ENCODE measurements around the gene TCHHL1. TPM values are rescaled to one million over a fixed set of nuclear protein-coding genes. Genes with fewer than 3 reads are reported as not detected.

Gene TCHHL1
- total RNA-seq, 1 donor from 2014 or later, result not detected

GRCh38 chr1:152044386-152044785 is 44.5 kb downstream of the TCHHL1 start:
- Mint-ChIP-seq H3K27ac (no peak overlapping the region), H3K4me3 (ENCODE audit: low read depth) (no peak overlapping the region), H3K36me3 (ENCODE audit: low read depth) (no peaks in the 10 kb centered on the region), H3K27me3 (ENCODE audit: low read depth) (no peaks in the 10 kb centered on the region), H3K9me3 (no peaks in the 10 kb centered on the region), H3K4me1 (ENCODE audit: low read depth) (peaks cover 24% of the 10 kb centered on the region)
- intact Hi-C loops (cut with micrococcal nuclease), result no loop called here
- DNase-seq (ENCODE audit: low spot score), result no peak

- DNase-seq (ENCODE audit: low spot score), result no peak
- intact Hi-C loops (cut with micrococcal nuclease), result no loop called here
- no peaks in the 10 kb centered on the region for H3K36me3 Mint-ChIP-seq (ENCODE audit: low read depth)
- no peak overlapping the region for H3K27ac Mint-ChIP-seq
- H3K4me1 Mint-ChIP-seq (ENCODE audit: low read depth), result peaks cover 24% of the 10 kb centered on the region
- no peak overlapping the region for H3K4me3 Mint-ChIP-seq (ENCODE audit: low read depth)
- H3K9me3 Mint-ChIP-seq, result no peaks in the 10 kb centered on the region
- no peaks in the 10 kb centered on the region for H3K27me3 Mint-ChIP-seq (ENCODE audit: low read depth)
Measured at GRCh38 chr1:152043870-152044269, 45.0 kb downstream of the TCHHL1 start.

- Mint-ChIP-seq H3K36me3 (ENCODE audit: low read depth) (no peaks in the 10 kb centered on the region), H3K4me3 (ENCODE audit: low read depth) (no peak overlapping the region), H3K27me3 (ENCODE audit: low read depth) (no peaks in the 10 kb centered on the region), H3K27ac (no peak overlapping the region), H3K9me3 (no peaks in the 10 kb centered on the region), H3K4me1 (ENCODE audit: low read depth) (peaks cover 14% of the 10 kb centered on the region)
- intact Hi-C loops (cut with micrococcal nuclease), result no loop called here
- DNase-seq (ENCODE audit: low spot score), result no peak
Measured at GRCh38 chr1:152042030-152042429, 46.8 kb downstream of the TCHHL1 start.

GRCh38 chr1:152039886-152040285 is 49.0 kb downstream of the TCHHL1 start:
- H3K4me3 Mint-ChIP-seq (ENCODE audit: low read depth), result no peak overlapping the region
- H3K9me3 Mint-ChIP-seq, result no peaks in the 10 kb centered on the region
- intact Hi-C loops (cut with micrococcal nuclease), result loop anchor here (10.0 kb wide), 1 partner anchor 585 kb away; the partner anchor contains the start of gene POGZ
- no peaks in the 10 kb centered on the region for H3K27me3 Mint-ChIP-seq (ENCODE audit: low read depth)
- peaks cover 7% of the 10 kb centered on the region for H3K4me1 Mint-ChIP-seq (ENCODE audit: low read depth)
- H3K36me3 Mint-ChIP-seq (ENCODE audit: low read depth), result peaks cover 15% of the 10 kb centered on the region
- DNase-seq (ENCODE audit: low spot score), result no peak
- H3K27ac Mint-ChIP-seq, result no peak overlapping the region

GRCh38 chr1:152039461-152039860 is 49.4 kb downstream of the TCHHL1 start:
- Mint-ChIP-seq H3K4me3 (ENCODE audit: low read depth) (no peak overlapping the region), H3K4me1 (ENCODE audit: low read depth) (peaks cover 10% of the 10 kb centered on the region), H3K9me3 (no peaks in the 10 kb centered on the region), H3K27me3 (ENCODE audit: low read depth) (no peaks in the 10 kb centered on the region), H3K27ac (no peak overlapping the region), H3K36me3 (ENCODE audit: low read depth) (peaks cover 18% of the 10 kb centered on the region)
- DNase-seq (ENCODE audit: low spot score), result no peak
- intact Hi-C loops (cut with micrococcal nuclease), result loop anchor here (10.0 kb wide), 1 partner anchor 585 kb away; the partner anchor contains the start of gene POGZ

GRCh38 chr1:152038871-152039270 is 50.0 kb downstream of the TCHHL1 start:
- H3K27ac Mint-ChIP-seq, result no peak overlapping the region
- H3K27me3 Mint-ChIP-seq (ENCODE audit: low read depth), result no peaks in the 10 kb centered on the region
- peaks cover 14% of the 10 kb centered on the region for H3K4me1 Mint-ChIP-seq (ENCODE audit: low read depth)
- DNase-seq (ENCODE audit: low spot score), result no peak
- intact Hi-C loops (cut with micrococcal nuclease), result loop anchor here (10.0 kb wide), 1 partner anchor 584 kb away; the partner anchor contains the start of gene POGZ
- no peaks in the 10 kb centered on the region for H3K9me3 Mint-ChIP-seq
- H3K4me3 Mint-ChIP-seq (ENCODE audit: low read depth), result no peak overlapping the region
- H3K36me3 Mint-ChIP-seq (ENCODE audit: low read depth), result peaks cover 22% of the 10 kb centered on the region

- intact Hi-C loops (cut with micrococcal nuclease), result loop anchor here (10.0 kb wide), 1 partner anchor 582 kb away; the partner anchor contains the start of gene POGZ
- peak; percentile 72 for DNase-seq (ENCODE audit: low spot score)
- Mint-ChIP-seq H3K4me3 (ENCODE audit: low read depth) (peak within 1 kb of the TSS; percentile 99), H3K27me3 (ENCODE audit: low read depth) (no peaks in the 10 kb centered on the region), H3K4me1 (ENCODE audit: low read depth) (peaks cover 27% of the 10 kb centered on the region), H3K36me3 (ENCODE audit: low read depth) (peaks cover 46% of the 10 kb centered on the region), H3K27ac (peak within 1 kb of the TSS; percentile 97), H3K9me3 (no peaks in the 10 kb centered on the region)
Measured at GRCh38 chr1:152036267-152037216, 52.3 kb downstream of the TCHHL1 start, which contains the start of gene S100A11. S100A11 (minus strand) TSS chr1:152037004; CDS start chr1:152036915, 89 bp downstream.

GRCh38 chr1:152035539-152036266 is 53.2 kb downstream of the TCHHL1 start:
- no peaks in the 10 kb centered on the region for H3K27me3 Mint-ChIP-seq (ENCODE audit: low read depth)
- H3K36me3 Mint-ChIP-seq (ENCODE audit: low read depth), result peaks cover 53% of the 10 kb centered on the region
- intact Hi-C loops (cut with micrococcal nuclease), result loop anchor here (1.0 to 10.0 kb wide), 4 partner anchors 13 to 581 kb away; partner anchors contain the start of gene POGZ
- H3K9me3 Mint-ChIP-seq, result no peaks in the 10 kb centered on the region
- H3K4me1 Mint-ChIP-seq (ENCODE audit: low read depth), result peaks cover 28% of the 10 kb centered on the region
- peak overlapping the region; percentile 97 for H3K27ac Mint-ChIP-seq
- peak overlapping the region; percentile 99 for H3K4me3 Mint-ChIP-seq (ENCODE audit: low read depth)
- DNase-seq (ENCODE audit: low spot score), result no peak

GRCh38 chr1:152034654-152035538 is 54.0 kb downstream of the TCHHL1 start:
- H3K9me3 Mint-ChIP-seq, result no peaks in the 10 kb centered on the region
- intact Hi-C loops (cut with micrococcal nuclease), result loop anchor here (1.0 to 10.0 kb wide), 4 partner anchors 13 to 580 kb away; partner anchors contain the start of gene POGZ

GRCh38 chr1:152034324-152034653 is 54.6 kb downstream of the TCHHL1 start:
- peaks cover 63% of the 10 kb centered on the region for H3K36me3 Mint-ChIP-seq (ENCODE audit: low read depth)
- H3K9me3 Mint-ChIP-seq, result no peaks in the 10 kb centered on the region
- H3K27ac Mint-ChIP-seq, result peak overlapping the region; percentile 97
- H3K4me1 Mint-ChIP-seq (ENCODE audit: low read depth), result peaks cover 36% of the 10 kb centered on the region
- DNase-seq (ENCODE audit: low spot score), result no peak
- peak overlapping the region; percentile 99 for H3K4me3 Mint-ChIP-seq (ENCODE audit: low read depth)
- H3K27me3 Mint-ChIP-seq (ENCODE audit: low read depth), result no peaks in the 10 kb centered on the region
- intact Hi-C loops (cut with micrococcal nuclease), result loop anchor here (2.0 to 10.0 kb wide), 3 partner anchors 39 to 579 kb away; partner anchors contain the start of gene POGZ

More at GRCh38 chr1:152034654-152035538, 54.0 kb downstream of the TCHHL1 start:
- DNase-seq (ENCODE audit: low spot score), result peak; percentile 66
- Mint-ChIP-seq H3K4me3 (ENCODE audit: low read depth) (peak overlapping the region; percentile 99), H3K27ac (peak overlapping the region; percentile 97), H3K27me3 (ENCODE audit: low read depth) (no peaks in the 10 kb centered on the region), H3K36me3 (ENCODE audit: low read depth) (peaks cover 58% of the 10 kb centered on the region), H3K4me1 (ENCODE audit: low read depth) (peaks cover 32% of the 10 kb centered on the region)

Measured in activated T-helper 2 cell treated with anti-CD3 and anti-CD28 coated beads, Interferon-gamma antibody, Interleukin-2, Interleukin-4, amounts not matched to agents 10 μg/mL and 5 μg/mL and 100 μg/mL, durations not matched to agents 14 hours and 24 hours and 36 hours (primary cell).